GM18505 (cell line): ENCODE results near the gene CCDC34.

ENCODE experiments used
- ATAC-seq: cut with Tn5 transposase; IDR thresholded peaks from one replicate; pipeline ENCODE4 v1.9.1; 2021; ENCODE audit not compliant: unreplicated experiment
- POLR2A ChIP-seq: IDR thresholded peaks from 4 replicates; pipeline ENCODE4 v1.6.1; 2011; ENCODE audit warnings: borderline replicate concordance; ENCODE audit not compliant: insufficient read depth, insufficient read length; ENCODE audit errors: extremely low read depth

Gene CCDC34

DNA sequence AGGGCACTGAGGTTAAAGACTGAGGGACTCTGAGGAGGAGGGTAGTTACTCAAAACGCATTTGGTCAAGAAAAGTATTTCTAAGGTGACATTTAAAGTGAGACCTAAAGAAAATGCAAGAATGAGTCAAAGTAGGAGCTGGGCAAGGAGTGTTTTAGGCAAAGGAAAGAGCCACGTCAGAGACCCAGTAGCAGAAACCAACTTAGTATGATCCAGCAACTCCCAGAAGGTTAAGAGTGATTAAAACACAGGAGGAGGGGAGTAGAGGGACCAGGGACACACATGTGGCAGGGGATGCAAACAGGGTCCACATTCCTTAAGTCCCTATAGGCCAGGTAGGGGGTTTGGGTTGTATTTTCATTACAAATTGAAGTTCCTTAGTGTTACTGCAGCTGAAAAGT, 24.3 kb upstream of the CCDC34 start:
- TF ChIP-seq POLR2A, result no peak
- ATAC-seq, result no peak

DNA sequence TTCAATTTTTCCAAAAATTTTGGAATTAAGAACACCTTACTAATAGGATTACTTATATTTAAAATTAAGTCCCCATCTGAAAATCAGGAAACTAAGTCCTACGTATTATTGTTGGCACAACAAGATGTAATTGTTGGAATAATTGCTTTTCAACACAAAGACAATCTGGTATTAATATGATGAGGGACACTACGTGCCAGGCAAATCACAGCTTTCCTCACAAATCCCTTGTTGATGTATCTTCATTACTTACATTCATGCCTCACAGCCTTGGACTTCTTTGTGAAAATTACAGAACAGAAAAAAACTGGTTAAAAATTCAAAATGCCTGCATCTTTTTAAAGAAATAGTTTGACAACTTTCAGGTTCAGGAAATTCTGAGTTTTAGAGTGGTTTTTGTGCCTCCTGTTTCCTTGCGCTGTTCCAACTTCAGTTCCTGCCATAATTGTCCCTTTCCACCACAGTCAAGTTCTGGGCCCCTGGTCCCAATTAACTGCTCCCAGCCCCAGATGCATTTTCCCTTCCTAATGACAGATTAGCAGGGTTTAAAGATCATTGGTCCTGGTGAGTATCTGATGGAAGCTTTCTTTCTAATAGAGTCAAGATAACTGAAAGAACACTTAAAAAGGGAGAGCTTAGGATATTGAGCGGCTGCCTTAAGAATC, 23.3 kb upstream of the CCDC34 start:
- no peak for ATAC-seq
- TF ChIP-seq POLR2A, result no peak

DNA sequence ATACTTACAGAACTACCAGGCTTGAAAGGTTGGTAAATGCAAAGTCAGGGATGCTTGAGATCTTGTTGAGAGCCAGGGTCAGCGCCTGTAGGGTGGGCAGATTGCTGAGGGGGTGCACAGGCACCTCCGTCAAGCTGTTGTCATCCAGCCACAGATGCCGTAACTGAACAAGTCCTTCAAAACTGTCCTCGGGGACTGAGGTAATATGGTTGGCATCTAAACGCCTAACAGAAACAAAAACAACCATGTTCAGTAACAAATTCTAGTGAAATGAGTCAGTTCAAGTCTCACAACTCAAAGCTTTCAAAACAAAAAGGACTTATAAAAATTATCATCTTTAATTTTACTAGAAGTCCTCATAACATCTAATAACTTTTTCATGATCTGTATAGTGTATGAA, 22.2 kb upstream of the CCDC34 start:
- no peak for TF ChIP-seq POLR2A
- no peak for ATAC-seq

DNA sequence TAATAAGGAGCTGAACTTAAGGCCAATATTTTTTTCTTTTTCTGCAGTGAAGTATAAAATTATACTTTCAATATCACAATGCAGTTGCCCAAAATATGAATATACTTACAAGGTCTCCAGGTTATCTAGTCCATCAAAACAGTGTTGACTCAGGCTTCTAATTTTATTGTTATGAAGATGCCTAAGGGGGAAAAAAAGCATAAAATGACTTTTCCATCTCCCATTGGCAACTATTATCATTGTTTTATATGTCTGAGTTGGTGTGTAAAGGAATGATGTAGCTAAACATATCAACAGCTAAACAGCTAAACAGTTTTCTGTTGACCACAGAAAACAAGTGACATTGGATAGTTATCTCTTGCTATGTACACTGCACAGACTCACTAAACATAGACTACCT, 21.2 kb upstream of the CCDC34 start:
- no peak for ATAC-seq
- TF ChIP-seq POLR2A, result no peak

DNA sequence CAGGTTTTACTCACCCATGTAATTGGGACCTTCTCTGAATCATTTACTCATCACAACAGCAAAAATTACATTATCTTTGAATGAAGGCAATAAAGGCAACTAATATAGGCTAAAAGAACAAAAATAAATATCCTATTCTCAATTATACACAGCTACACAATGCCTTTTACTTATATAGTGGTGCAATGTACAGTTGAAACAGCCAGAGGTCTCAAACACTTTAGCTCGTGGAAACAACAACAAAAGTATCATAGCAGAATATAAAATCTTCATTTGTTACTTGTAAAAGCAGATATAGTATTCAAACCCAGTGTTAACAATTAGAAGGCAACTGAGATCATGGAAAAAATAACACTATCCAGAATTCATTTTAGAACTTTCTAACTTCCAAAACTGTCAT, 20.6 kb upstream of the CCDC34 start:
- no peak for ATAC-seq
- TF ChIP-seq POLR2A, result no peak

DNA sequence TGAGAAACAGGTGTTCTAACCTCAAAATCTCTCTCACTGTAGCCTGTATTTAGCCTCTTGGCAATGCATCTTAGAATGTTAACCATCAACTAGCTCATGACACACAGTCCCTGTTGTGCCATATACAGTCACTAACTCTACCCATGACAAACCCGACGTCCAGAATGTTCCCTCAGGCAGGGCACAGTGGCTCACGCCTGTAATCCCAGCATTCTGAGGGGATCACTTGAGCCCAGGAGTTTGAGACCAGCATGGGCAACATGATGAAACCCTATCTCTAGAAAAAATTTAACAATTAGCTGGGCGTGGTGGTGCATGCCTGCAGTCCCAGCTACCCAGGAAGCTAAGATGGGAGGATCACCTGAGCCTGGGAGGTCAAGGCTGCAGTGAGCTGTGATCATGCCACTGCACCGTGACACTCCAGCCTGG, 18.2 kb upstream of the CCDC34 start:
- no peak for TF ChIP-seq POLR2A

DNA sequence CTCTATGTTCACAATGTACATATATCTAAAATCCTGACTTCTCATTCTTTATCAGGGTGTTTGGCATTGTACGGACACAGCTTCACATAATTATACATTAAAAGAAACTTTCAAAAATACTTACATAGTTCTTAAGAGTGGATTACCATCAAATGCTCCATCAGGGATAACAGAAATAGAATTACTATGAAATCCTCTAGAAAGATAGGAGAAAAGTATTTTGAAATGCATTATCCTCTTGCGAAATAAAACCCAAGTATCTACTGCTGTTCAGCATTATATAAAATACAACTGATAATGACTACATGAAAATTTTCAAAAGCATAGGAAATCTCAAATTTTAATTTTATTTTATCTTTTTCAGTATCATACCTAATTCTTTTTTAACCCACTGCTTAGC, 17.8 kb upstream of the CCDC34 start:
- TF ChIP-seq POLR2A, result no peak
- no peak for ATAC-seq

More for the DNA sequence above, 18.2 kb upstream of the CCDC34 start:
- peak; percentile 54 for ATAC-seq

DNA sequence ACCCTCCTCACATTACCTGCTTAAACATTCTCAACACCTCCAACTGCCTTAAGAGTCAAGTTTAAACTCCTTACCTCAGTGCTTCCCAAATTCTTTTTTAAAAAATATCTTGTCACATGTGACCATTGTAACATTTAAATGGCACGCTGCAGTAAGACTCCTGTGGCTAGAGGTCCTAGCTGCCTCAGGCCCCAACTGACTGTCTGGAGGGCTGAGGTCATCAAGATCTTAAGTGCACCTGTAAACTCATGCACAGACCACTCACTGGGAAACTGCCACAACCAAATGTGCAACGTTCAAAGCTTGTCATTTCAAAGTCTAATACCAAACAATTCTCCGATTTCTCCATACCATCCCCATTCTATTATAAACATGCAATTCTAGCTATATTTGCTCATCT, 16.4 kb upstream of the CCDC34 start:
- no peak for TF ChIP-seq POLR2A
- ATAC-seq, result no peak

DNA sequence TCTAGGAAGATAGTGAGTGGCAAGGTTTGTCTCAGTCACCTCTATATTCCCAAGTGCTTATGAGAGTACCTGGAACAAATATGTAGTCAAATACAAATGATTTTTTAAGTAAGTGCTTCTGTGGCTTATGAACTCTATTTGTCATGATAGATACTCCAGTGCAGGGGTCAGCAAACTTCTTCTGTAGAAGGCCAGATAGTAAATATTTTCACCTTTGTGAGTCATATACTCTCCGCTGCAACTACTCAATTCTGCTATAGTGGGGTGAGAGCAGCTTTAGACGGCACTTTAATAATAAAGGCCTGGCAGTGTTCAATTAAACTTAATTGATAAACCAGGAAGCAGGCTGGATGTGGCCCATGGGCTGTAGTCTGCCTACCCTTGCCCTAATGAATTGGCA, 12.4 kb upstream of the CCDC34 start:
- TF ChIP-seq POLR2A, result no peak
- no peak for ATAC-seq

DNA sequence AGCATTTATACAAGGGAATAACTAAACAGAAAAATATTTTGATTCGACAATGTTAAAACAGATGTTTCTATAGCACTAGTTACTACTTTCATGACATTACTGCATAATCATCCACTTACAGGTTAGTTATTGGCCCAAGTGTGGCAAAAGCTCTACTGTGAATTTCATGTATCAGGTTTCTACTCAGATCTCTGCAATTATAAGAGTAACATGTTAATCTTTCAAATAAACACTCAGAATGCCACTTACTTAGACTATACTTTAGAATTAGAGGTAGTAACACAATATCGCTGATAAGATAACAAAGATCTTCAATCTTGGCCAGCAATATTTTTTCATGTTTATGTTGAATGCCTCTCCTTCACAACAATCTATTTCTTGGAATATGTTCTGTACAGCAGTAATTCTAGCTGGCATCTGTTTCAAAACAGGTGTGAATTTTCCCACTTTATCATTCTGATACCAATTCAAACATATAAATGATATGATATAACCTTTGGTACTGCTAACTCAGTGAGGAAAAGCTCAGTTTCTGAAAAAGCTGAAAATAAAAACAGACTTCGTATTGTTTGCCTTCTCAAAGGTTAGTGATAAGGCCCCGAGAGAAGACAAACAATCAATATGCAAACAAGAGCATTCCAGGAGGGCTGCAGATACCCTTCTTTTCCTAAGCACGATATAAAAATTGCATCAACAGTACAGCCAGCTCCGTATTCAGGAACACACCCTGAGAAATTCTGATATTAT, 11.0 kb upstream of the CCDC34 start:
- TF ChIP-seq POLR2A, result no peak
- ATAC-seq, result no peak

DNA sequence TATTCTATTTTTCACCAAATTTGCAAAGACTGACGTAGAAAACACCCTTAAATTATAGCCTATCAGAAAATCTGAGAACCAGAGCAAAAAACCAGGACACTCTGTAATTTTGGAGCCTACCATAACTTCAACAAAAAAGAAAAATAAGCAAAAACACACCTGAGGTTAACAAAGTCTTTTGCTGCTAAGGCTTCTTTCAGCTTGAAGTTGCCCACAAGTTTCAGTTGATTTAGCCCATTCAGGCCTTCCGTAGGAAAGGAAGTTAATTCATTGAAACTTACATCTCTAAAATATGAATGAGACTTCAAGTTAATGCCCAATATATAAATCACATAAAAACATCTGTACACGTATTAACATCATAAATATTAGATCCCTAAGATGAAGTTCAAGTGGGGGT, 10.4 kb upstream of the CCDC34 start:
- ATAC-seq, result no peak
- TF ChIP-seq POLR2A, result no peak

DNA sequence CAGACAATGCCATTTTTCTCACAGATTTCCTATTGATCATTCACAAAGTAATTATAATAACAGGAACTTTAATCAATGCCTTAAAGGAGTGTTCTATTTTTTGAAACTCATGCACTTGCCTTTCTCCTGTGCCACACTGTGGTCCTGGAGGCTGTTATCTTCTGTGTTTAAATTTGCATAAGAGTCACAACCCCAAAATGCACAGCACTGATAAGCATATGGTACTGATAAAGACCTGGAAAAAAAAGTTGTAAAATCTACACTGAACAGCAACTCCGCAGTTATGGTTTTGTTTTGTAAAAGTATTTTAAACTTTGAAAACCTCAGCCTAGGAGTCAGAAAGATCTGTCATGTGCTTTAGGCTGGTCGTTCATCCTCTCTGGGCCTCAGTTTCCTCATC, 9.1 kb upstream of the CCDC34 start:
- TF ChIP-seq POLR2A, result no peak

DNA sequence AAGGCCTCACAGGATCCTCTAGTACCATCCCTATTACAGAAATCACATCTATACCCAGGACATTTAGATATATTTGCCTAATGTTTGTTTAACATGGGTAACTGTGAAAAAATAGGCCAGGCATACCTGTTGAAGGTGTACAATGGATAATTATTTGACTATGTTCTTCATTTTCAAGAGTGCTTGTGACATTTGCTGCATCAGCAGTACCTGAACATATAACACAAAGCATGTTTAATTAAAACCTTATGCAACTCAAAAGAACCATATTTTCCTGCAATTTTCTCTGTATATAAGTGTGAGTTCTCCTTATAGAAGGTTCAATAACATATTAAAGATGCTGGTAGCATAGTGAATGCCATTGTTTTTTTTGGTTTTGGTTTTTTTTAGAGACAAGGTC, 8.5 kb upstream of the CCDC34 start:
- no peak for ATAC-seq
- TF ChIP-seq POLR2A, result no peak

More for the DNA sequence above, 9.1 kb upstream of the CCDC34 start:
- ATAC-seq, result no peak

DNA sequence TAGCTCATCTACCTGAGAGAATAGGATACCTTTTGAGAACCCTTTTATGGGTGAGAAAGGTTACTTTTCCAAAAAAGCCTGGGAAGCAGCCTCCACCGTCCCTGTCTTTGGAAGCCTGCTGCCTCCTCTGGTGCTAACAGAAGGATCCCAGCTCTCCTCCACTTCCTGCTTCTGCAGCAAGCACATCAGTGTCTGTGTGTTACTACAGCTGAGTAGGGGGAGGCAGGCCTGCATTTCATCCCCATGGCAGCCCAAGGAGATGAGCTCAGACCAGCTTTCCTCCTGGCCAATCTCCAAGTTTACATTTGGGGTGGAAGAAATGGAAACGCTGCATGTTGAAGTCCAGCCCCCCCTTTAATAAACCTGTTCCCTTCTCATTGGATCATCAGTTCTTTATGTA, 7.4 kb upstream of the CCDC34 start:
- no peak for ATAC-seq

More for the DNA sequence above, 7.4 kb upstream of the CCDC34 start:
- no peak for TF ChIP-seq POLR2A
